RWPE2 (cell line): ENCODE data around the gene GREB1L.
A peak's percentile ranks its signal among the peaks of the same experiment; 100 is the strongest.

Source experiments
- ATAC-seq: fragments of 200-7000 bp; cut with Tn5 transposase; 3 replicates; pipeline ENCODE4 v1.9.1; 2021; ENCODE audit warnings: low read depth
- DNase-seq: peaks from one replicate; pipeline ENCODE4 v3.0.0-alpha.2; 2020; ENCODE audit warnings: low spot score
- H3K27ac ChIP-seq: fragments of 450-650 bp; 2 replicates; pipeline ENCODE4 v1.5.1; 2017; ENCODE audit warnings: mild to moderate bottlenecking; ENCODE audit not compliant: poor library complexity, severe bottlenecking
- H3K27me3 ChIP-seq: fragments of 250-450 bp; sonication (Bioruptor Pico); 2 replicates; pipeline ENCODE4 v1.5.1; 2021; ENCODE audit warnings: mild to moderate bottlenecking, moderate library complexity; ENCODE audit not compliant: insufficient read depth, poor library complexity, severe bottlenecking
- H3K36me3 ChIP-seq: fragments of 250-450 bp; sonication (Bioruptor Pico); 2 replicates; pipeline ENCODE4 v1.5.1; 2020; ENCODE audit warnings: low read depth, mild to moderate bottlenecking, moderate library complexity
- H3K4me1 ChIP-seq: fragments of 250-450 bp; sonication (Bioruptor Pico); 2 replicates; pipeline ENCODE4 v1.5.1; 2021; ENCODE audit warnings: mild to moderate bottlenecking, moderate library complexity; ENCODE audit not compliant: insufficient read depth, poor library complexity, severe bottlenecking
- H3K4me3 ChIP-seq: fragments of 250-450 bp; sonication (Bioruptor Pico); 2 replicates; pipeline ENCODE4 v1.5.1; 2021; ENCODE audit warnings: mild to moderate bottlenecking, moderate library complexity; ENCODE audit not compliant: severe bottlenecking
- H3K9me3 ChIP-seq: fragments of 250-450 bp; sonication (Bioruptor Pico); 2 replicates; pipeline ENCODE4 v1.5.1; 2021; ENCODE audit warnings: mild to moderate bottlenecking, moderate library complexity; ENCODE audit not compliant: severe bottlenecking
- CTCF ChIP-seq: fragments of 450-650 bp; IDR thresholded peaks from one replicate; pipeline ENCODE4 v1.5.1; 2017; ENCODE audit warnings: mild to moderate bottlenecking, moderate library complexity; ENCODE audit not compliant: poor library complexity, severe bottlenecking

GREB1L gene

GRCh38 chr18:21509062-21509461 is 267.0 kb downstream of the GREB1L start:
- Histone ChIP-seq H3K36me3 (peaks cover under 1% of the 10 kb centered on the region; the same call in 1 of the 2 replicates), H3K9me3 (no peaks in the 10 kb centered on the region), H3K27me3 (no peaks in the 10 kb centered on the region), H3K27ac (no peak overlapping the region), H3K4me1 (no peaks in the 10 kb centered on the region), H3K4me3 (no peak overlapping the region)
- DNase-seq (no peak), ATAC-seq (0 out of 3 replicates have a peak, but pooled peaks have one; percentile 35)
- no peak for TF ChIP-seq CTCF

GRCh38 chr18:21513292-21513691 is 271.3 kb downstream of the GREB1L start:
- Histone ChIP-seq H3K27ac (no peak overlapping the region), H3K4me3 (no peak overlapping the region), H3K27me3 (no peaks in the 10 kb centered on the region), H3K4me1 (no peaks in the 10 kb centered on the region), H3K36me3 (peaks cover 7% of the 10 kb centered on the region; the same call in 1 of the 2 replicates), H3K9me3 (no peaks in the 10 kb centered on the region)
- no peak for TF ChIP-seq CTCF
- no peak for DNase-seq
- ATAC-seq, result no peak; the same call in 2 of the 3 replicates

GRCh38 chr18:21513741-21514140 is 271.7 kb downstream of the GREB1L start:
- Histone ChIP-seq H3K27me3 (no peaks in the 10 kb centered on the region), H3K4me1 (no peaks in the 10 kb centered on the region), H3K27ac (no peak overlapping the region), H3K9me3 (no peaks in the 10 kb centered on the region), H3K4me3 (no peak overlapping the region), H3K36me3 (peaks cover 7% of the 10 kb centered on the region; the same call in 1 of the 2 replicates)
- no peak for TF ChIP-seq CTCF
- DNase-seq (no peak), ATAC-seq (no peak)

- TF ChIP-seq CTCF, result no peak
- no peak overlapping the region for H3K4me3 ChIP-seq
- H3K27me3 ChIP-seq, result no peaks in the 10 kb centered on the region
- H3K27ac ChIP-seq, result no peak overlapping the region
- DNase-seq, result no peak
- H3K9me3 ChIP-seq, result no peaks in the 10 kb centered on the region
- H3K36me3 ChIP-seq, result peaks cover 42% of the 10 kb centered on the region
- no peak for ATAC-seq
- no peaks in the 10 kb centered on the region for H3K4me1 ChIP-seq
Measured at GRCh38 chr18:21522530-21522929, 280.5 kb downstream of the GREB1L start.

- H3K9me3 ChIP-seq, result no peaks in the 10 kb centered on the region
- no peak overlapping the region for H3K27ac ChIP-seq
- H3K27me3 ChIP-seq, result no peaks in the 10 kb centered on the region
- peaks cover 62% of the 10 kb centered on the region for H3K36me3 ChIP-seq
- ATAC-seq (no peak), DNase-seq (no peak)
- no peak for TF ChIP-seq CTCF
- H3K4me3 ChIP-seq, result no peak overlapping the region
- H3K4me1 ChIP-seq, result no peaks in the 10 kb centered on the region
Measured at GRCh38 chr18:21525916-21526315, 283.9 kb downstream of the GREB1L start.
